Measurements from ENCODE around the gene UBE2N. TPM values are rescaled to one million over a fixed set of nuclear protein-coding genes. Genes with fewer than 3 reads are reported as not detected.
"Not testable (repeated sequence)": the region's sequence is repeated elsewhere in the genome, so short reads cannot be mapped to it uniquely, and the experiment has no call there.

The UBE2N gene
- polyA plus RNA-seq, 3 donors = 20.0 to 78.5 (median 70.6) TPM

DNA sequence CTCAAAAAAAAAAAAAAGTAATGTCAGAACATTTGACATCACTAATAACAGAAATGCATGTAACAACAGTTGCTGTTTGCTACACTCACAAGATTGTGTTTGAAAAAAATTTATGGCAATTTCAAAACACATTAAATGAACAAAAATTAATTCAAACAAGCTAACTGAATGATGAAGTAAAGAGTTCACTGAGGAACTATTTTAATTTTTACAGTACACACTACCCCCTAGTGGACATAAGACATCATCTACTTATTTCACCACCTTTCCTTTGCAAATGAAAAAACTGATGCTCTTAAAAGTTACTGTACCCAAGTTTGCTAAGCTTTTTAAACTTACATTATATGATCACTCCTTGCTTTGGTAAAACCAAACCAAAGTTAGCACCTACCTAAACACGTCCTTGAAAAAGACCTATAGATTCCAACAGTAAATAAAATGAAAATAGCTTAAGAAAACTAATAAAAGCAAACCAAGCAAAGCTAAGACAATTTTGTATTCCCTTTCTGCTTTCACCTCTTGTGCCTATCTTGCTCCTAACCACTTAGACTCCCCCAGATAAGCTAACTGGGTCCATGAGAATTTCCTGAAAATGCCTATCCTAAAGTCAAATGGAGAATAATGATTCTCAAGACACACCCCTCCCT is 22.2 kb downstream of the UBE2N start:
- no peak overlapping the region for H3K27ac ChIP-seq (ENCODE audit: low read depth, low read length)
- WGBS, 3 donors = 21 to 39% (median 35%) methylated on average over 1 of the region's 1 CpG

DNA sequence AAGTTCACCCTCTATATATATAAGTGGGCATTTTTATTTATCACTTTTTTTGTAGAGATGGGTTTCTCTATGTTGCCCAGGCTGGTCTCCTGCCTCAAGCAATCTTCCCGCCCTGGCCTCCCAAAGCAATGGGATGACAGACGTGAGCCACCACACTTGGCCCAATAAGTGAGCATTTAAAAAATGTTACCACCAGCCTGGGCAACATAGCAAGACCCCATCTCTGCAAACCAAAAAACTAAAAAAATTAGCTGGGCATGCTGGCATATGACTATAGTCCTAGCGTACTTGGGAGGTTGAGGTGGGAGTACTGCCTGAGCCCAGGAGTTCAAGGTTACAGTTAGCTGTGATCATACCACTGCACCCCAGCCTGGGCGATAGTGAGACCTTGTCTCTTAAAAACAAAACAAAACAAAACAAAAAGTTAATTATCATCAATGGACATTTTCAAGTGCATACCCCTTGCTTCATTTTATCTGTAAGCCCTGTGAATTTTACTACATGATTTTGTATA is 23.7 kb downstream of the UBE2N start:
- WGBS, 3 donors = 81 to 96% (median 95%) methylated on average over 4 of the region's 4 CpGs
- H3K27ac ChIP-seq (ENCODE audit: low read depth, low read length) = no peak overlapping the region

DNA sequence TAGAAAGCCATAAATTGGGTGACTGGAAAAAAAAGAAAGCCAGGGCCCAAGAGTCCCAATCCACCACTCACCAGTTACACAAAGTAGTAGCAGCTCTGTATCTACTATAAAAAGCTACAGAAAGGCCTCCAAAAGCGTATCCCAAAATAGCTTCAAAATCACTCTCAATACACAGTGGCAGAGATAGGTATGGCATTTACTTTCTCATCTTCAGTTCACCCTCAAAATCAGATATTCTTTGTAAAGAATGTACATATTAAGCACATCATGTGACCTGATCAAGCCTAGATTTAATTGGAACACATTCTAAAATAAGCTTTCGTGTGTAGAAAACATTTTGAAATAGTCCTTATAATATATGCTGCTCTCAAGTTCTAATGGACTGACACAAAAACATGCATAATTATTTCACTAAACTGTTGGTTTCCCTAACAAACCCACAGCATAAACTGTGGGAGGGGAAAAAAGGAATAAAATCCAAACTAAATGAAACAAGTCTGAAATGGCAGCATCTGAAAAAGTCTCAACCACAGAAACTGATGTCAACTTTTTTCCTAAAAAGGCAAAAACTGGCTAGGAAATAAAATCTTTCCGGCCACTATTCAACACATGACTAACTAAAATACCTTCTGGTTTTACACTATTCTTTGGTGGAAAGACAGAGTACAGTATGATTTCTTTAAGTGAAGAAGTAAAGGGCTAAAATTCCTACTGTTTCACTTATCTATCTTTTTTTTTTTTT is 25.9 kb downstream of the UBE2N start:
- H3K27ac ChIP-seq (ENCODE audit: low read depth, low read length) = no peak overlapping the region
- 69 to 77% (median 71%) methylated on average over 3 of the region's 3 CpGs for WGBS, 3 donors

DNA sequence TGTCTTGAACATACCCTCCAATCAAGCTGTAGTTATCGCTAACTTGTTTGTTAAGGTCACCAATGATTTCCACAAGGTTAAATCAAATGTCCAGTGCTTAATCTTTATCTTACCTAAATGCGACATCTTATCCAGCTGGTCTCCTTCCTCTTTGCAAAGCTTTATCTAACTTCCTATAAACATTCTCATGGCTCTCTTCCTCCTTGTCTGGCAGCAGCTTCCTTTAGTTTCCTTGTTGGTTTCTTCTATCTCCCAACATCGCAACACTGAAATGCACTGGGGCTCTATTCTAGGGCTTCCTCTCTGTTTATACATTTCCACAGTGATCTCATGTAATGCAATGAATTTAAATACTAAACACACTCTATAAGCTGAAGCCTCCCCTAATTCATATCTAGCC is 28.7 kb downstream of the UBE2N start:
- H3K27ac ChIP-seq (ENCODE audit: low read depth, low read length) = no peak overlapping the region
- 44 to 62% (median 61%) methylated on average over 3 of the region's 3 CpGs for WGBS, 3 donors

DNA sequence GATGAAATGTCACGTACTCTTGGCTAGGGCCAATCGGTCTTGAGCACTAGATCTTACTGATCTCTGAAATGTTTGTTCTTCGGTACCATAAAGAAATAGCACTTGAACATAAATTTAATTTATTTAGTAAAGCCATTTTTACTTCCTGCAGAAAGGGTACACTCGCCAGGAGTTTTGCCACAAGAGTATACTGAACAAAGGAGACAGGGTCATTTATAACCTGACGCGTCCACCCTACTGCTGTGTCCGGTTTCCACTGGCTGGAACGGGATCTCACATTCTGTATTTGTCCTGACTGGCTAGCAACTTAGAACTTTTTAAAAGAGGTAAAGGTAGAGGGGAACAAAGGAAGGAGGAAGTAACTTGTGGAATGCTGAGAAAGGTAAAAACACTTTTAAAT is 29.4 kb downstream of the UBE2N start:
- WGBS, 3 donors = 79 to 89% (median 88%) methylated on average over 8 of the region's 8 CpGs
- not testable (repeated sequence) for H3K27ac ChIP-seq (ENCODE audit: low read depth, low read length)

DNA sequence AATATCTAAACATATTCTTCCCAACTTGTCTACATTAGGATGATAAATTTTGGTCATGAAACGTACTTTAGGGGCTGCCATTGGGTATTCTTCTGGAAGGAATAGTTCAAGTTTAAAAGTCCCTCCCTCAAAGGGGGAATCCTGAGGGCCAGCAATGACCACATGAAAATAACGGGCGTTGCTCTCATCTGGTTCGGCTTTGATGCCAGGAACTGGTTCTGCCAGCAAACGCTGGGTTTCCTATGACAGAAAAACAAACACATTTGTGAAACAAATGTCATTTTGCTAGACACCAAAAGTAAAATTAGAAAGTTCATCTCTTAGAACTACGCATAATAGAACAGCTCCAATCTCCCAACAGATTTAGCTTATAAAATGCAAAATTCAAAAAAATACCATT is 30.7 kb downstream of the UBE2N start:
- 32 to 69% (median 67%) methylated on average over 6 of the region's 6 CpGs for WGBS, 3 donors
- not testable (repeated sequence) for H3K27ac ChIP-seq (ENCODE audit: low read depth, low read length)

- WGBS, 3 donors = 63 to 77% (median 76%) methylated on average over 4 of the region's 4 CpGs
- H3K27ac ChIP-seq (ENCODE audit: low read depth, low read length) = not testable (repeated sequence)
Measured at GRCh38 chr12:93409343-93410187, 32.2 kb downstream of the UBE2N start.

- H3K27ac ChIP-seq (ENCODE audit: low read depth, low read length) = no peak overlapping the region
Measured at GRCh38 chr12:93408813-93409212, 32.9 kb downstream of the UBE2N start.

GRCh38 chr12:93407963-93408283 is 33.8 kb downstream of the UBE2N start:
- H3K27ac ChIP-seq (ENCODE audit: low read depth, low read length) = no peak overlapping the region
- 91 to 94% (median 93%) methylated on average over 2 of the region's 2 CpGs for WGBS, 3 donors

GRCh38 chr12:93407054-93407962 is 34.4 kb downstream of the UBE2N start:
- 82 to 94% (median 88%) methylated on average over 6 of the region's 6 CpGs for WGBS, 3 donors
- no peak overlapping the region for H3K27ac ChIP-seq (ENCODE audit: low read depth, low read length)

- WGBS, 3 donors = 78 to 94% (median 93%) methylated on average over 6 of the region's 6 CpGs
- H3K27ac ChIP-seq (ENCODE audit: low read depth, low read length) = no peak overlapping the region
Measured at GRCh38 chr12:93404961-93405849, 36.5 kb downstream of the UBE2N start.

DNA sequence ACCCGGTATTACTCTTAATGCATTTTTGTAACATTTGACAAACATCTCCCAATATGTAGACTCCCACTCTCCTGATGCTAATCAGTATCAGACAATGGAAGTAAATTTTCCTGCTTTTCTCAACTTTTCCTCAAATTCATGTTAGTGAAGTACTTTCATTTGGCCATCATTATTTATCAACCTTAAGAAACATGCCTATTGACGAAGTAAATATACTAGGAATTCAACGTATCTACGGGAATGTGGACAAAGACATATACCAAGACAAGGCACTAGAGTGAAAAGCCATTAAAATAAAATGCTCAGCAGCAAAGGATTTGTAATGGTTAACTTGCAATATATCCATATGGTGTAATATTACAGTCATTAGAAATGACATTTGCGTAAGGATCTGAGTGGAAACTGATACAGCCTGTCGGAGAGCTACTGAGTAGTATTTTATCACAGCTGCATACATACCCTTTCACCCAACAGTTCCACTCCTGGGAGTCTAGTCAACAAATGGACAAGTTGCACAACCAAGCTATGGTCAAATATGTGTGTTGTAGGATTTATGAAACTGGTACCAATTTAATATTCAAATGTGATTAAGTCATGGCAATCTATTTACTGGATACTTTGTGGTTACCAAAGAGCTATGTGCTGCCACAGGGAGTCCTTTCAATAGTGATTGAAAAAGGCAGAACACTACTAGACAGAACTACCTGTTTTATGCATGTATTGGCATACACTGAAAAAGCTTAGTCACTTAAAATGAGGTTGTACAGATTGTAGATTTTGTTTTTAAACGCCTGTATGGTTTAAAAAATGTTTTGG is 37.6 kb downstream of the UBE2N start:
- H3K27ac ChIP-seq (ENCODE audit: low read depth, low read length) = no peak overlapping the region
- WGBS, 3 donors = 70 to 75% (median 75%) methylated on average over 7 of the region's 7 CpGs

- H3K27ac ChIP-seq (ENCODE audit: low read depth, low read length) = no peak overlapping the region
- WGBS, 3 donors = 88 to 93% (median 88%) methylated on average over 11 of the region's 11 CpGs
Measured at GRCh38 chr12:93402333-93403311, 39.1 kb downstream of the UBE2N start.

GRCh38 chr12:93399183-93399863 is 42.4 kb downstream of the UBE2N start:
- no CpG with 5 or more reads among the region's 5 CpGs for WGBS, 3 donors
- H3K27ac ChIP-seq (ENCODE audit: low read depth, low read length) = not testable (repeated sequence)

GRCh38 chr12:93397412-93397811 is 44.3 kb downstream of the UBE2N start:
- H3K27ac ChIP-seq (ENCODE audit: low read depth, low read length) = no peak overlapping the region

More at GRCh38 chr12:93397412-93397811, 44.3 kb downstream of the UBE2N start:
- 52 to 87% (median 78%) methylated on average over 12 of the region's 12 CpGs for WGBS, 3 donors
